GM12878 (cell line): ENCODE measurements around the gene ATP6V0E2. TPM values are rescaled to one million over a fixed set of nuclear protein-coding genes. Genes with fewer than 3 reads are reported as not detected.

ENCODE experiments used
- ATAC-seq: fragments of 200-7000 bp; cut with Tn5 transposase; 3 replicates; pipeline ENCODE4 v1.9.1; 2020; ENCODE audit warnings: mild to moderate bottlenecking, moderate library complexity
- BruUV-seq: library from RNA; stranded (reverse); fragments of 400-500 nt; replicated peaks from 2 replicates; lab custom pipeline; 2021; lab: Mats Ljungman, UMichigan
- CTCF ChIA-PET: fragments of 300-600 bp; sonication (Branson Sonifier 250); formaldehyde crosslinking; extraction: SDS; loops from one replicate; lab custom pipeline; 2021; ENCODE audit warnings: inconsistent platforms; lab: Yijun Ruan, JAX
- POLR2A ChIA-PET: fragments of 350-600 bp; formaldehyde crosslinking; extraction: SDS; loops from one replicate; lab custom pipeline; 2021; ENCODE audit warnings: inconsistent platforms; lab: Charles Lee
- RAD21 ChIA-PET: fragments of 300-600 bp; sonication (Branson Sonifier 250); formaldehyde crosslinking; loops from one replicate; lab custom pipeline; 2023; ENCODE audit warnings: antibody characterized with exemption; ENCODE audit not compliant: unreplicated experiment; lab: Charles Lee
- SMC1A ChIA-PET: fragments of 300-600 bp; sonication (Branson Sonifier 250); formaldehyde crosslinking; loops from one replicate; lab custom pipeline; 2023; ENCODE audit not compliant: unreplicated experiment, uncharacterized antibody; lab: Charles Lee
- DNase-seq: peaks from one replicate; pipeline ENCODE4 v3.0.0-alpha.2; 2011; ENCODE audit warnings: low read depth, low spot score
- FAIRE-seq: peaks from 3 replicates; lab custom pipeline; 2011; peaks lifted over from hg19 to GRCh38; lab: Jason Lieb, UNC
- H2AFZ ChIP-seq: 2 replicates; pipeline ENCODE4 v1.6.0; 2011; ENCODE audit warnings: low read depth, low read length, control low read depth; ENCODE audit not compliant: control insufficient read depth
- H3K27ac ChIP-seq: 2 replicates; pipeline ENCODE4 v1.5.1; 2011; ENCODE audit warnings: control low read depth; ENCODE audit not compliant: control insufficient read depth, insufficient read depth
- H3K27me3 ChIP-seq, 2 experiments: replicated peaks in 1 of 2; 2 replicates each; pipeline versions ENCODE4 v1.6.0 to v1.6.1; 2011; ENCODE audit warnings: low read length in 1 of 2; ENCODE audit not compliant: control insufficient read depth in 2 of 2, insufficient read depth in 2 of 2
- H3K36me3 ChIP-seq, 2 experiments: 2 replicates each; pipeline ENCODE4 v1.5.1; 2011; ENCODE audit warnings: low read length in 1 of 2; ENCODE audit not compliant: control insufficient read depth in 2 of 2, insufficient read depth in 2 of 2
- H3K4me1 ChIP-seq: 2 replicates; pipeline ENCODE4 v1.6.1; 2011; ENCODE audit warnings: mild to moderate bottlenecking, low read length, moderate library complexity, mixed read lengths; ENCODE audit not compliant: control insufficient read depth, insufficient read depth
- H3K4me2 ChIP-seq: 2 replicates; pipeline ENCODE4 v1.6.0; 2011; ENCODE audit warnings: control low read depth; ENCODE audit not compliant: control insufficient read depth, insufficient read depth
- H3K4me3 ChIP-seq: fragments of 200-600 bp; sonication (generic); 2 replicates; pipeline ENCODE4 v1.5.1; 2016
- H3K79me2 ChIP-seq: 2 replicates; pipeline ENCODE4 v1.6.0; 2011; ENCODE audit warnings: low read length; ENCODE audit not compliant: control insufficient read depth, insufficient read depth
- H3K9ac ChIP-seq: 2 replicates; pipeline ENCODE4 v1.8.0; 2011; ENCODE audit warnings: low read length, control low read depth, mixed read lengths; ENCODE audit not compliant: control insufficient read depth, insufficient read depth
- H3K9me3 ChIP-seq: replicated peaks from 3 replicates; pipeline ENCODE4 v1.5.1; 2011; ENCODE audit warnings: mild to moderate bottlenecking, low read length; ENCODE audit not compliant: control insufficient read depth, insufficient read depth
- H4K20me1 ChIP-seq: 2 replicates; pipeline ENCODE4 v1.6.0; 2011; ENCODE audit not compliant: control insufficient read depth, insufficient read depth
- CREB1 ChIP-seq: IDR thresholded peaks from 2 replicates; pipeline ENCODE4 v1.6.1; 2012; ENCODE audit warnings: low read depth, mild to moderate bottlenecking, inconsistent platforms
- FOXM1 ChIP-seq: IDR thresholded peaks from 2 replicates; pipeline ENCODE4 v1.6.1; 2012; ENCODE audit warnings: low read depth, mild to moderate bottlenecking, inconsistent platforms, low read length, moderate library complexity
- GATAD2B ChIP-seq: fragments of 450-650 bp; conservative IDR thresholded peaks from 2 replicates; pipeline ENCODE4 v1.6.1; 2017; ENCODE audit warnings: low read depth, mild to moderate bottlenecking, moderate library complexity
- IKZF1 ChIP-seq: fragments of 450-650 bp; conservative IDR thresholded peaks from 2 replicates; pipeline ENCODE4 v1.6.1; 2017; ENCODE audit warnings: antibody characterized with exemption, mild to moderate bottlenecking
- NR2C2 ChIP-seq: IDR thresholded peaks from 2 replicates; pipeline ENCODE4 v1.6.1; 2011; ENCODE audit warnings: borderline replicate concordance, low read depth; ENCODE audit not compliant: control insufficient read depth, insufficient read length
- RB1 ChIP-seq: fragments of 450-650 bp; formaldehyde crosslinking; IDR thresholded peaks from 2 replicates; pipeline ENCODE4 v1.6.1; 2017; ENCODE audit warnings: mild to moderate bottlenecking, borderline replicate concordance
- STAT1 ChIP-seq: fragments of 450-650 bp; conservative IDR thresholded peaks from 2 replicates; pipeline ENCODE4 v1.6.1; 2014; ENCODE audit warnings: antibody characterized with exemption, mild to moderate bottlenecking
- STAT3 ChIP-seq: IDR thresholded peaks from 2 replicates; pipeline ENCODE4 v1.6.1; 2011; ENCODE audit warnings: low read depth, low read length, improper control_type of control experiment
- WRNIP1 ChIP-seq: IDR thresholded peaks from 2 replicates; pipeline ENCODE4 v1.6.1; 2011; ENCODE audit warnings: low read depth, low read length, improper control_type of control experiment, borderline replicate concordance
- ZNF622 ChIP-seq: fragments of 450-650 bp; IDR thresholded peaks from 2 replicates; pipeline ENCODE4 v1.6.1; 2017; ENCODE audit warnings: mild to moderate bottlenecking, inconsistent platforms
- WGBS: methylation state at CpG from one replicate; pipeline ENCODE4 v1.1.6; 2016; ENCODE audit warnings: low lambda C conversion rate; ENCODE audit not compliant: insufficient replicate concordance, insufficient coverage; ENCODE audit errors: missing lambda C conversion rate; 5-methylcytosine and 5-hydroxymethylcytosine counted together
- in situ Hi-C: fragments of 300-500 bp; cut with MboI; formaldehyde crosslinking; loops from 9 replicates; pipeline ENCODE4 v1.14.3; 2018; ENCODE audit warnings: mixed read lengths
- intact Hi-C: fragments of 100-400 bp; cut with micrococcal nuclease; formaldehyde crosslinking; loops from one replicate; pipeline ENCODE4 v1.14.2; 2022; ENCODE audit not compliant: unreplicated experiment
- polyA plus RNA-seq, 11 experiments: library from polyadenylated mRNA; depleted of rRNA in 4 of 11; unstranded in 6 of 11; stranded (reverse) in 5 of 11; fragments of >200 nt; fragmentation: Nextera tagmentation in 4 of 11; fragmentation: Illumina TruSeq in 1 of 11; extraction: Ambion mirVana in 4 of 11; extraction: Trizol in 1 of 11; gene quantifications; 1 replicate in 1 of 11; 2 replicates in 10 of 11; pipeline versions ENCODE4 v1.2.1 to v1.2.3, GENCODE V29; 2011 to 2016; ENCODE audit warnings: inconsistent platforms in 2 of 11, missing spikeins in 2 of 11, low read depth in 1 of 11
- total RNA-seq, 4 experiments: library from RNA; depleted of rRNA in 3 of 4; stranded (reverse); fragments of >200 nt in 3 of 4; fragmentation: Illumina TruSeq in 1 of 4; extraction: Trizol in 1 of 4; gene quantifications; 2 replicates each; pipeline versions ENCODE4 v1.2.1 to v1.2.3, GENCODE V29; 2013 to 2021
- TF ChIP-seq, protein P1 (sequence below): fragments of 450-650 bp; IDR thresholded peaks from 2 replicates; pipeline ENCODE4 v1.6.1; 2017; ENCODE audit warnings: antibody characterized with exemption, mild to moderate bottlenecking, moderate library complexity
- TF ChIP-seq, protein P2 (sequence below): fragments of 450-650 bp; formaldehyde crosslinking; IDR thresholded peaks from 2 replicates; pipeline ENCODE4 v1.4.0; 2020; ENCODE audit warnings: mild to moderate bottlenecking, moderate library complexity

Gene ATP6V0E2
- total and polyA plus RNA-seq, 10 of the 15 experiments (the other 5 are each of a cell fraction or from before 2014, with no cell fraction given) = 1.5 to 54.7 (median 27.6) TPM

DNA sequence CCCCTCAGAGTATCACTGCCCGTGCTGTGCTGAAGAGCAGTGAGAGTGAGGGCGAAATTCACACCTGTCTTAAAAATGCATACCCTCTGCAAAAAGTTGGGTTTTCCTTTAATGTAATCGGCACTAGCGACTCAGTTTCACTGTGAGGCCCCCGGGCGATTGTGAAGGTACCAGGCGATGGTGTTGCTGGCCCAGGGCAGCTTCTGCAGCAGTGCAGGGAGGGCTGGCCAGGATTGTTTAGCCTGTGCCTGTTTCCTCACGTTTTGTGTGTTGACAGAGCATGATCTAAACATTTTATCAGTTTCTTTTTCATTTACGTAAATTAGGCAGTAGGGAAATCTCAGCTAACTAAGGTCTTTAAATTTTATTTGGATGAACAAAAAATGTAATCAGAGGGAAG is 22.3 kb upstream of the ATP6V0E2 start:
- Histone ChIP-seq H2AFZ (no peak overlapping the region), H3K9ac (no peak overlapping the region), H4K20me1 (no peaks in the 10 kb centered on the region), H3K4me2 (no peak overlapping the region), H3K36me3 (no peaks in the 10 kb centered on the region), H3K4me3 (no peak overlapping the region), H3K27ac (no peak overlapping the region), H3K4me1 (peaks cover 5% of the 10 kb centered on the region), H3K27me3 (no peaks in the 10 kb centered on the region), H3K9me3 (no peaks in the 10 kb centered on the region), H3K79me2 (no peaks in the 10 kb centered on the region)
- RAD21 ChIA-PET = no interaction called here
- CTCF ChIA-PET = no interaction called here
- TF ChIP-seq RB1 (no peak), STAT1 (no peak), FOXM1 (no peak), CREB1 (no peak), WRNIP1 (no peak), NR2C2 (no peak), STAT3 (no peak), IKZF1 (no peak), ZNF622 (no peak), GATAD2B (no peak)
- TF ChIP-seq, protein P1, sequence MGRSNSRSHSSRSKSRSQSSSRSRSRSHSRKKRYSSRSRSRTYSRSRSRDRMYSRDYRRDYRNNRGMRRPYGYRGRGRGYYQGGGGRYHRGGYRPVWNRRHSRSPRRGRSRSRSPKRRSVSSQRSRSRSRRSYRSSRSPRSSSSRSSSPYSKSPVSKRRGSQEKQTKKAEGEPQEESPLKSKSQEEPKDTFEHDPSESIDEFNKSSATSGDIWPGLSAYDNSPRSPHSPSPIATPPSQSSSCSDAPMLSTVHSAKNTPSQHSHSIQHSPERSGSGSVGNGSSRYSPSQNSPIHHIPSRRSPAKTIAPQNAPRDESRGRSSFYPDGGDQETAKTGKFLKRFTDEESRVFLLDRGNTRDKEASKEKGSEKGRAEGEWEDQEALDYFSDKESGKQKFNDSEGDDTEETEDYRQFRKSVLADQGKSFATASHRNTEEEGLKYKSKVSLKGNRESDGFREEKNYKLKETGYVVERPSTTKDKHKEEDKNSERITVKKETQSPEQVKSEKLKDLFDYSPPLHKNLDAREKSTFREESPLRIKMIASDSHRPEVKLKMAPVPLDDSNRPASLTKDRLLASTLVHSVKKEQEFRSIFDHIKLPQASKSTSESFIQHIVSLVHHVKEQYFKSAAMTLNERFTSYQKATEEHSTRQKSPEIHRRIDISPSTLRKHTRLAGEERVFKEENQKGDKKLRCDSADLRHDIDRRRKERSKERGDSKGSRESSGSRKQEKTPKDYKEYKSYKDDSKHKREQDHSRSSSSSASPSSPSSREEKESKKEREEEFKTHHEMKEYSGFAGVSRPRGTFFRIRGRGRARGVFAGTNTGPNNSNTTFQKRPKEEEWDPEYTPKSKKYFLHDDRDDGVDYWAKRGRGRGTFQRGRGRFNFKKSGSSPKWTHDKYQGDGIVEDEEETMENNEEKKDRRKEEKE = no peak
- TF ChIP-seq, protein P2, sequence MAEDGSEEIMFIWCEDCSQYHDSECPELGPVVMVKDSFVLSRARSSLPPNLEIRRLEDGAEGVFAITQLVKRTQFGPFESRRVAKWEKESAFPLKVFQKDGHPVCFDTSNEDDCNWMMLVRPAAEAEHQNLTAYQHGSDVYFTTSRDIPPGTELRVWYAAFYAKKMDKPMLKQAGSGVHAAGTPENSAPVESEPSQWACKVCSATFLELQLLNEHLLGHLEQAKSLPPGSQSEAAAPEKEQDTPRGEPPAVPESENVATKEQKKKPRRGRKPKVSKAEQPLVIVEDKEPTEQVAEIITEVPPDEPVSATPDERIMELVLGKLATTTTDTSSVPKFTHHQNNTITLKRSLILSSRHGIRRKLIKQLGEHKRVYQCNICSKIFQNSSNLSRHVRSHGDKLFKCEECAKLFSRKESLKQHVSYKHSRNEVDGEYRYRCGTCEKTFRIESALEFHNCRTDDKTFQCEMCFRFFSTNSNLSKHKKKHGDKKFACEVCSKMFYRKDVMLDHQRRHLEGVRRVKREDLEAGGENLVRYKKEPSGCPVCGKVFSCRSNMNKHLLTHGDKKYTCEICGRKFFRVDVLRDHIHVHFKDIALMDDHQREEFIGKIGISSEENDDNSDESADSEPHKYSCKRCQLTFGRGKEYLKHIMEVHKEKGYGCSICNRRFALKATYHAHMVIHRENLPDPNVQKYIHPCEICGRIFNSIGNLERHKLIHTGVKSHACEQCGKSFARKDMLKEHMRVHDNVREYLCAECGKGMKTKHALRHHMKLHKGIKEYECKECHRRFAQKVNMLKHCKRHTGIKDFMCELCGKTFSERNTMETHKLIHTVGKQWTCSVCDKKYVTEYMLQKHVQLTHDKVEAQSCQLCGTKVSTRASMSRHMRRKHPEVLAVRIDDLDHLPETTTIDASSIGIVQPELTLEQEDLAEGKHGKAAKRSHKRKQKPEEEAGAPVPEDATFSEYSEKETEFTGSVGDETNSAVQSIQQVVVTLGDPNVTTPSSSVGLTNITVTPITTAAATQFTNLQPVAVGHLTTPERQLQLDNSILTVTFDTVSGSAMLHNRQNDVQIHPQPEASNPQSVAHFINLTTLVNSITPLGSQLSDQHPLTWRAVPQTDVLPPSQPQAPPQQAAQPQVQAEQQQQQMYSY (CRISPR knock-in tag) = no peak
- intact Hi-C loops (no loop called here), in situ Hi-C loops (no loop called here)
- DNase-seq = no peak
- no peak for ATAC-seq
- POLR2A ChIA-PET = no interaction called here
- 77% methylated on average over 9 of the region's 9 CpGs for WGBS
- SMC1A ChIA-PET = interaction anchor here (1.0 kb wide), 1 partner anchor 11 kb away, joined by 4 read pairs; no protein-coding TSS in a partner anchor
- FAIRE-seq = no peak
- BruUV-seq = no TSS peak
